ENCODE measurements around the gene MISP3.

DNA sequence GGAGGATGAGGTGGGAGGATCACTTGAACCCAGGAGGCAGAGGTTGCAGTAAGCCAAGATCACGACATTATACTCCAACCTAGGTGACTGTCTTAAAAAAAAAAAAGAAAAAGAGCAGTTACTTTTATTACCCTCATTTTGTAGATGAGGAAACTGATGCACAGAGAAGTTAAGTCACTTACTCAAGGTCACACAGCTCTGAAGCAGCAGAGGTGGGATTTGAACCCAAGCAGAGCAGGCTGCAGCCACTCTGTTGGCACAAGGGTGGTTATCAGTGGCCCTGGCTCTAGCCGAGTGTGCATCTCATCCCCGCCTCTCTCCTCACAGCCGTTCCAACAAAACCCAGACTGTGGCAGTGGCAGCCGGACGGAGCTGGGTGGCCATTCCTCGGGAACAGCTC, 33.4 kb upstream of the MISP3 start:
- TF ChIP-seq, protein P1, sequence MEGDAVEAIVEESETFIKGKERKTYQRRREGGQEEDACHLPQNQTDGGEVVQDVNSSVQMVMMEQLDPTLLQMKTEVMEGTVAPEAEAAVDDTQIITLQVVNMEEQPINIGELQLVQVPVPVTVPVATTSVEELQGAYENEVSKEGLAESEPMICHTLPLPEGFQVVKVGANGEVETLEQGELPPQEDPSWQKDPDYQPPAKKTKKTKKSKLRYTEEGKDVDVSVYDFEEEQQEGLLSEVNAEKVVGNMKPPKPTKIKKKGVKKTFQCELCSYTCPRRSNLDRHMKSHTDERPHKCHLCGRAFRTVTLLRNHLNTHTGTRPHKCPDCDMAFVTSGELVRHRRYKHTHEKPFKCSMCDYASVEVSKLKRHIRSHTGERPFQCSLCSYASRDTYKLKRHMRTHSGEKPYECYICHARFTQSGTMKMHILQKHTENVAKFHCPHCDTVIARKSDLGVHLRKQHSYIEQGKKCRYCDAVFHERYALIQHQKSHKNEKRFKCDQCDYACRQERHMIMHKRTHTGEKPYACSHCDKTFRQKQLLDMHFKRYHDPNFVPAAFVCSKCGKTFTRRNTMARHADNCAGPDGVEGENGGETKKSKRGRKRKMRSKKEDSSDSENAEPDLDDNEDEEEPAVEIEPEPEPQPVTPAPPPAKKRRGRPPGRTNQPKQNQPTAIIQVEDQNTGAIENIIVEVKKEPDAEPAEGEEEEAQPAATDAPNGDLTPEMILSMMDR (optimal IDR thresholded peaks at IDR 0.05 in 1 of 3, IDR thresholded peaks at IDR 0.05 in 1 of 3, conservative IDR thresholded peaks at IDR 0.05 in 1 of 3; ENCODE audit: extremely low read depth in 1 of 3, insufficient read depth in 2 of 3, low read length in 3 of 3), result no peak
- TF ChIP-seq EZH2 (IDR thresholded peaks at IDR 0.05; ENCODE audit: low read length), result no peak
